PC-3 (cell line): ENCODE data around the gene KCNH1. TPM values are rescaled to one million over a fixed set of nuclear protein-coding genes. Genes with fewer than 3 reads are reported as not detected.

Experiments
- ATAC-seq: fragments of 200-7000 bp; cut with Tn5 transposase; 2 replicates; pipeline ENCODE4 v1.9.1; 2020; ENCODE audit warnings: mild to moderate bottlenecking, moderate library complexity
- BruUV-seq: library from RNA; stranded (reverse); fragments of 400-500 nt; replicated peaks from 2 replicates; lab custom pipeline; 2021; lab: Mats Ljungman, UMichigan
- CTCF ChIA-PET: fragments of 300-600 bp; sonication (Branson Sonifier 250); formaldehyde crosslinking; loops from one replicate; lab custom pipeline; 2022; ENCODE audit warnings: antibody characterized with exemption; lab: Charles Lee
- POLR2A ChIA-PET: fragments of 300-600 bp; sonication (Branson Sonifier 250); formaldehyde crosslinking; loops from one replicate; lab custom pipeline; 2022; ENCODE audit warnings: antibody characterized with exemption; ENCODE audit not compliant: unreplicated experiment; lab: Charles Lee
- DNase-seq: peaks from one replicate; pipeline ENCODE4 v3.0.0-alpha.2; 2015
- H2AFZ ChIP-seq: fragments of 300-600 bp; sonication (generic); 2 replicates; pipeline ENCODE4 v1.6.0; 2016; ENCODE audit warnings: antibody characterized with exemption, low read length
- H3F3A ChIP-seq: fragments of 300-600 bp; sonication (generic); one replicate; pipeline ENCODE4 v1.6.0; 2017; ENCODE audit warnings: antibody characterized with exemption, low read length, control low read depth, mild to moderate bottlenecking; ENCODE audit not compliant: unreplicated experiment
- H3K27ac ChIP-seq: fragments of 300-600 bp; sonication (generic); 2 replicates; pipeline ENCODE4 v1.5.1; 2016; ENCODE audit warnings: mild to moderate bottlenecking, low read length
- H3K27me3 ChIP-seq: fragments of 300-600 bp; sonication (generic); 2 replicates; pipeline ENCODE4 v1.6.1; 2016; ENCODE audit warnings: low read length, mixed read lengths
- H3K36me3 ChIP-seq: fragments of 300-600 bp; sonication (generic); 2 replicates; pipeline ENCODE4 v1.6.1; 2016; ENCODE audit warnings: low read depth, mixed run types, low read length, mixed read lengths
- H3K4me1 ChIP-seq: fragments of 300-600 bp; sonication (generic); 2 replicates; pipeline ENCODE4 v1.5.1; 2016; ENCODE audit warnings: low read length; ENCODE audit not compliant: insufficient read depth
- H3K4me2 ChIP-seq: fragments of 300-600 bp; sonication (generic); 2 replicates; pipeline ENCODE4 v1.6.0; 2016; ENCODE audit warnings: low read length
- H3K4me3 ChIP-seq: fragments of 300-600 bp; sonication (generic); 2 replicates; pipeline ENCODE4 v1.5.1; 2016; ENCODE audit warnings: mild to moderate bottlenecking, low read length, mixed read lengths
- H3K79me2 ChIP-seq: fragments of 300-600 bp; sonication (generic); 2 replicates; pipeline ENCODE4 v1.6.1; 2017; ENCODE audit warnings: low read length, mixed read lengths
- H3K9ac ChIP-seq: fragments of 300-600 bp; sonication (generic); 2 replicates; pipeline ENCODE4 v1.6.0; 2016; ENCODE audit warnings: mild to moderate bottlenecking, low read length
- H3K9me2 ChIP-seq: fragments of 300-600 bp; sonication (generic); replicated peaks from 2 replicates; pipeline ENCODE4 v1.6.1; 2016; ENCODE audit warnings: mixed run types, low read length, mixed read lengths
- H3K9me3 ChIP-seq: fragments of 300-600 bp; sonication (generic); 2 replicates; pipeline ENCODE4 v1.6.1; 2016; ENCODE audit warnings: low read length, mixed read lengths
- H4K20me1 ChIP-seq: fragments of 300-600 bp; sonication (generic); 2 replicates; pipeline ENCODE4 v1.6.1; 2016; ENCODE audit warnings: low read length, mixed read lengths
- EZH2 ChIP-seq: fragments of 300-600 bp; sonication (generic); IDR thresholded peaks from one replicate; pipeline ENCODE4 v1.6.1; 2017; ENCODE audit warnings: antibody characterized with exemption, mild to moderate bottlenecking, low read length; ENCODE audit not compliant: unreplicated experiment
- EZH2phosphoT487 ChIP-seq: fragments of 300-600 bp; sonication (generic); IDR thresholded peaks from 2 replicates; pipeline ENCODE4 v1.6.1; 2018; ENCODE audit warnings: mild to moderate bottlenecking, antibody characterized with exemption, low read length, borderline replicate concordance
- intact Hi-C: fragments of 100-400 bp; cut with micrococcal nuclease; formaldehyde crosslinking; loops from 2 replicates; pipeline ENCODE4 v1.9.0; 2023
- total RNA-seq: library from RNA; depleted of rRNA; stranded (reverse); fragments of >200 nt; gene quantifications from 2 replicates; pipeline ENCODE4 v1.2.3, GENCODE V29; 2014
- TF ChIP-seq, protein P1 (sequence below): fragments of 300-600 bp; sonication (generic); conservative IDR thresholded peaks from 2 replicates; pipeline ENCODE4 v1.5.1; 2017; ENCODE audit warnings: antibody characterized with exemption, low read depth, mild to moderate bottlenecking, low read length

Gene KCNH1
- total RNA-seq, 1 experiment from 2014 or later: not detected

DNA sequence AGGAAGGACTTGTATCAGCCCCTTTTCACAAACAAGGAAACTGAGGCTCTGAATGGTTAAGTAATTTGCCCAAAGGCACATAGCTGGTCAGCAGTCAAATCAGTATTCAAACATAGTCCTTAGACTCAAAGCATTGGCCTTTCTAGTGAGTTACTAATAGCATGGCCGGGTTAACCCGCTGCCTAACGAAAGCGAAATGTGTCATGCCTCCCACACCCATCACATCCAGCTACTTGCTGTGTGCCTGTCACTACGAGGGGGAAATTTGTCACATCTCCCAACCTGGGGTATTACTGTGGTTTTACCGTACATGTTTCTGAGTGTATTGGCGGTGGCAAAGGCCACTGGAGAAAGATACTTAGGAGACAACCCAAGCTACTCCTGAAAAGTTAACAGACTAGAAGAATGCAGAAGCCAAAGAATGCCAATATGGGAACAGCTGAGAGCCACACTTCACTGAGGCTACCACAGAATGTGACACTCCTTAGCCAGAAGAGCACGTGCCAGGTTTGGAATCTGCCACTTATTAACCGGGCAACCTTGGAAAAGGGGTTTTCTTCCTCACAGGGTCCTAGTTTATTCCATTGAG lies 363.5 kb downstream of the KCNH1 start:
- no peaks in the 10 kb centered on the region for H3K4me1 ChIP-seq
- H3K9me3 ChIP-seq: no peaks in the 10 kb centered on the region
- H2AFZ ChIP-seq: no peak overlapping the region
- no peaks in the 10 kb centered on the region for H3F3A ChIP-seq
- no peaks in the 10 kb centered on the region for H3K9me2 ChIP-seq
- H3K27me3 ChIP-seq: peaks cover 41% of the 10 kb centered on the region
- BruUV-seq: no TSS peak
- no peak overlapping the region for H3K9ac ChIP-seq
- H3K79me2 ChIP-seq: no peaks in the 10 kb centered on the region
- ChIA-PET CTCF (no interaction called here), POLR2A (no interaction called here)
- H3K27ac ChIP-seq: no peak overlapping the region
- no peak overlapping the region for H3K4me2 ChIP-seq
- H3K4me3 ChIP-seq: no peak overlapping the region
- intact Hi-C loops: no loop called here
- TF ChIP-seq, protein P1, sequence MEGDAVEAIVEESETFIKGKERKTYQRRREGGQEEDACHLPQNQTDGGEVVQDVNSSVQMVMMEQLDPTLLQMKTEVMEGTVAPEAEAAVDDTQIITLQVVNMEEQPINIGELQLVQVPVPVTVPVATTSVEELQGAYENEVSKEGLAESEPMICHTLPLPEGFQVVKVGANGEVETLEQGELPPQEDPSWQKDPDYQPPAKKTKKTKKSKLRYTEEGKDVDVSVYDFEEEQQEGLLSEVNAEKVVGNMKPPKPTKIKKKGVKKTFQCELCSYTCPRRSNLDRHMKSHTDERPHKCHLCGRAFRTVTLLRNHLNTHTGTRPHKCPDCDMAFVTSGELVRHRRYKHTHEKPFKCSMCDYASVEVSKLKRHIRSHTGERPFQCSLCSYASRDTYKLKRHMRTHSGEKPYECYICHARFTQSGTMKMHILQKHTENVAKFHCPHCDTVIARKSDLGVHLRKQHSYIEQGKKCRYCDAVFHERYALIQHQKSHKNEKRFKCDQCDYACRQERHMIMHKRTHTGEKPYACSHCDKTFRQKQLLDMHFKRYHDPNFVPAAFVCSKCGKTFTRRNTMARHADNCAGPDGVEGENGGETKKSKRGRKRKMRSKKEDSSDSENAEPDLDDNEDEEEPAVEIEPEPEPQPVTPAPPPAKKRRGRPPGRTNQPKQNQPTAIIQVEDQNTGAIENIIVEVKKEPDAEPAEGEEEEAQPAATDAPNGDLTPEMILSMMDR: no peak
- TF ChIP-seq EZH2 (no peak), EZH2phosphoT487 (no peak)
- DNase-seq: no peak
- no peak for ATAC-seq
- H3K36me3 ChIP-seq: no peaks in the 10 kb centered on the region
- no peaks in the 10 kb centered on the region for H4K20me1 ChIP-seq

DNA sequence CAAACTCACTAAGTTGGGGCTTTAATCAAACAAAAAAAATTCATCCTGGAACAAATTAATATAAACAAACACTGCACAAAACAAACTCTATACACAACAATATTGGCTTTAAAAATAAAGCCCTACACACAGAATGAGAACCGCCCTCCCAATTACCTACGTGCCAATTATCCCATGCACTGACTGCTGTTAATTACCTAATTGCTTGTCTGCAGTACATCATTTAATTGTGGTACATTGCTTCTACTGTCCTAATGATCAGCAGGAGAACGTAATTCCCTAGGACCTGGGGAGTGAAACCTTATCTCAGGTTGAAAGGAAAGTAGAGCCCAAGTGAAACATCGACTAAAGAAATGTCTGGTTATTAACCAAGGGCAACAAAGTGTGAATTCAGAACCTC lies 364.5 kb downstream of the KCNH1 start:
- H3K4me2 ChIP-seq: no peak overlapping the region
- no peaks in the 10 kb centered on the region for H3K79me2 ChIP-seq
- no TSS peak for BruUV-seq
- no peak overlapping the region for H2AFZ ChIP-seq
- H3K36me3 ChIP-seq: no peaks in the 10 kb centered on the region
- no peak overlapping the region for H3K4me3 ChIP-seq
- intact Hi-C loops: no loop called here
- no peak for ATAC-seq
- H3K27ac ChIP-seq: no peak overlapping the region
- ChIA-PET POLR2A (no interaction called here), CTCF (no interaction called here)
- no peak for DNase-seq
- no peaks in the 10 kb centered on the region for H3F3A ChIP-seq
- no peaks in the 10 kb centered on the region for H4K20me1 ChIP-seq
- no peaks in the 10 kb centered on the region for H3K9me3 ChIP-seq
- no peaks in the 10 kb centered on the region for H3K4me1 ChIP-seq
- TF ChIP-seq EZH2 (no peak), EZH2phosphoT487 (no peak)
- TF ChIP-seq, protein P1: no peak
- H3K9me2 ChIP-seq: no peaks in the 10 kb centered on the region
- H3K27me3 ChIP-seq: peaks cover 39% of the 10 kb centered on the region
- no peak overlapping the region for H3K9ac ChIP-seq

DNA sequence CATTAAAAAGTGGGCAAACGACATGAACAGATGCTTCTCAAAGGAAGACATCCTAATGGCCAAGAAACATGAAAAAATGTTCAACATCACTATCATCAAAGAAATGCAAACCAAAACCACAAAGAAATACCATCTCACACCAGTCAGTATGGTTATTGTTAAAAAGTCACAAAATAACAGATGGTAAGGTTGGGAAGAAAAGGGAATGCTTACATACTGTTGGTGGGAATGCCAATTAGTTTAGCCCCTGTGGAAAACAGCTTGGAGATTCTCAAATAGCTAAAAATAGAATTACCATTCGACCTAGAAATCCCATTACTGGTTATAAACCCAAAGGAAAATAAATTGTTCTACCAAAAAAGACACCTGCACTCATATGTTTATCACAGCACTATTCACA lies 369.4 kb downstream of the KCNH1 start:
- no peak for TF ChIP-seq EZH2
- no peak for TF ChIP-seq EZH2phosphoT487
- TF ChIP-seq, protein P1: no peak
- no peak overlapping the region for H3K27ac ChIP-seq
- H3K9ac ChIP-seq: no peak overlapping the region
- H3K4me1 ChIP-seq: no peaks in the 10 kb centered on the region
- BruUV-seq: no TSS peak
- POLR2A ChIA-PET: no interaction called here
- no peak overlapping the region for H3K4me2 ChIP-seq
- intact Hi-C loops: no loop called here
- ATAC-seq (no peak), DNase-seq (no peak)
- H3K36me3 ChIP-seq: no peaks in the 10 kb centered on the region
- H3F3A ChIP-seq: no peaks in the 10 kb centered on the region
- CTCF ChIA-PET: no interaction called here
- H2AFZ ChIP-seq: no peak overlapping the region
- H4K20me1 ChIP-seq: no peaks in the 10 kb centered on the region
- peaks cover 11% of the 10 kb centered on the region; the same call in 1 of the 2 replicates for H3K27me3 ChIP-seq
- no peaks in the 10 kb centered on the region for H3K9me2 ChIP-seq
- H3K79me2 ChIP-seq: no peaks in the 10 kb centered on the region
- 0 out of 2 replicates have a peak, but pooled peaks cover 4% of the 10 kb centered on the region for H3K9me3 ChIP-seq
- H3K4me3 ChIP-seq: no peak overlapping the region
